Measurements from ENCODE around the gene MAP10. TPM values are rescaled to one million over a fixed set of nuclear protein-coding genes. Genes with fewer than 3 reads are reported as not detected.

The MAP10 gene
- total RNA-seq, 2 experiments from 2014 or later = 0.99 to 1.2 TPM

- H3K4me3 Mint-ChIP-seq = no peak overlapping the region
- ATAC-seq (ENCODE audit: poor library complexity) = no peak
- Histone ChIP-seq H3K4me3 (ENCODE audit: low read length) (no peak overlapping the region), H3K27ac (ENCODE audit: low read depth in 1 of 2, low read length in 2 of 2) (no peak overlapping the region), H3K36me3 (ENCODE audit: insufficient read depth, low read length) (no peaks in the 10 kb centered on the region), H3K4me1 (ENCODE audit: insufficient read depth, low read length) (no peaks in the 10 kb centered on the region), H3K9me3 (ENCODE audit: control insufficient read depth in 1 of 2, insufficient read depth in 1 of 2, low read length in 2 of 2) (no peaks in the 10 kb centered on the region), H3K27me3 (ENCODE audit: control insufficient read depth in 1 of 2, insufficient read depth in 2 of 2, low read length in 2 of 2) (no peaks in the 10 kb centered on the region)
- H3K36me3 Mint-ChIP-seq (ENCODE audit: low read depth) = no peaks in the 10 kb centered on the region
- intact Hi-C loops (cut with DNase I, micrococcal nuclease) = no loop called here
- H3K9me3 Mint-ChIP-seq = no peaks in the 10 kb centered on the region
- CTCF ChIA-PET = no interaction called here
- no peak for DNase-seq
- no peak for TF ChIP-seq CTCF (IDR thresholded peaks at IDR 0.05)
- H3K27me3 Mint-ChIP-seq = no peaks in the 10 kb centered on the region
- H3K27ac Mint-ChIP-seq = no peak overlapping the region
- H3K4me1 Mint-ChIP-seq (ENCODE audit: low read depth) = no peaks in the 10 kb centered on the region
- POLR2A ChIA-PET = no interaction called here
These were observed 15.2 kb downstream of the MAP10 start for GRCh38 chr1:232820431-232820830.

- intact Hi-C loops (cut with DNase I, micrococcal nuclease) = no loop called here
- no peaks in the 10 kb centered on the region for H3K27me3 Mint-ChIP-seq
These were observed 17.3 kb downstream of the MAP10 start for GRCh38 chr1:232822530-232822929.

GRCh38 chr1:232826318-232826717, 21.1 kb downstream of the MAP10 start:
- Histone ChIP-seq H3K36me3 (ENCODE audit: insufficient read depth, low read length) (no peaks in the 10 kb centered on the region), H3K9me3 (ENCODE audit: control insufficient read depth in 1 of 2, insufficient read depth in 1 of 2, low read length in 2 of 2) (no peaks in the 10 kb centered on the region), H3K27ac (ENCODE audit: low read depth in 1 of 2, low read length in 2 of 2) (no peak overlapping the region), H3K27me3 (ENCODE audit: control insufficient read depth in 1 of 2, insufficient read depth in 2 of 2, low read length in 2 of 2) (no peaks in the 10 kb centered on the region), H3K4me3 (ENCODE audit: low read length) (no peak overlapping the region), H3K4me1 (ENCODE audit: insufficient read depth, low read length) (no peaks in the 10 kb centered on the region)
- Mint-ChIP-seq H3K9me3 (no peaks in the 10 kb centered on the region), H3K27ac (no peak overlapping the region), H3K27me3 (peaks cover 7% of the 10 kb centered on the region), H3K4me3 (no peak overlapping the region), H3K36me3 (ENCODE audit: low read depth) (no peaks in the 10 kb centered on the region), H3K4me1 (ENCODE audit: low read depth) (no peaks in the 10 kb centered on the region)
- no peak for TF ChIP-seq CTCF (IDR thresholded peaks at IDR 0.05)
- ChIA-PET POLR2A (no interaction called here), CTCF (no interaction called here)
- intact Hi-C loops (cut with DNase I, micrococcal nuclease) = no loop called here
- DNase-seq (no peak), ATAC-seq (ENCODE audit: poor library complexity) (no peak)

More at GRCh38 chr1:232822530-232822929, 17.3 kb downstream of the MAP10 start:
- Mint-ChIP-seq H3K4me3 (no peak overlapping the region), H3K27ac (no peak overlapping the region), H3K9me3 (no peaks in the 10 kb centered on the region), H3K36me3 (ENCODE audit: low read depth) (no peaks in the 10 kb centered on the region), H3K4me1 (ENCODE audit: low read depth) (no peaks in the 10 kb centered on the region)
- Histone ChIP-seq H3K4me1 (ENCODE audit: insufficient read depth, low read length) (no peaks in the 10 kb centered on the region), H3K9me3 (ENCODE audit: control insufficient read depth in 1 of 2, insufficient read depth in 1 of 2, low read length in 2 of 2) (no peaks in the 10 kb centered on the region), H3K4me3 (ENCODE audit: low read length) (no peak overlapping the region), H3K36me3 (ENCODE audit: insufficient read depth, low read length) (no peaks in the 10 kb centered on the region), H3K27ac (ENCODE audit: low read depth in 1 of 2, low read length in 2 of 2) (no peak overlapping the region), H3K27me3 (ENCODE audit: control insufficient read depth in 1 of 2, insufficient read depth in 2 of 2, low read length in 2 of 2) (no peaks in the 10 kb centered on the region)
- CTCF ChIA-PET = no interaction called here
- TF ChIP-seq CTCF (IDR thresholded peaks at IDR 0.05) = no peak
- DNase-seq = no peak
- ATAC-seq (ENCODE audit: poor library complexity) = no peak
- POLR2A ChIA-PET = no interaction called here
